A204.1 (cell line): ENCODE results near the gene FNDC11.

Experiments used
- FAIRE-seq: peaks from 2 replicates; lab custom pipeline; 2012; peaks lifted over from hg19 to GRCh38; lab: Jason Lieb, UNC

The FNDC11 gene

GRCh38 chr20:63525185-63525584, 28.8 kb upstream of the FNDC11 start:
- no peak for FAIRE-seq

DNA sequence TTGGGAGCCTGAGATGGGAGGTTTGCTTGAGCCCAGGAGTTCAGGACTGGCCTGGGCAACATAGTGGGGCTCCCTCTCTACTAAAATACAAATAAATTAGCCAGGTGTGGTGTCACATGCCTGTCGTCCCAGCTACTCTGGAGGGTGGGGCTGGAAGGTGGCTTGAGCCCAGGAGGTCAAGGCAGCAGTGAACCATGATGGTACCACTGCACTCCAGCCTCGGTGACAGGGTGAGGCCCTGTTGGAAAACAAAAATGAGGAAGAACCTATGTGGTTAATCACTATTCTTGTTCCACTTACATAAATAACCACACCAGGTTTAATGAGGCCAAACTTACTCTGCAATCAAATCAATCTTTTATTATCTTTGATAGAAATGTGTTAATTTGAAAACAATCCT, 28.0 kb upstream of the FNDC11 start:
- no peak for FAIRE-seq

DNA sequence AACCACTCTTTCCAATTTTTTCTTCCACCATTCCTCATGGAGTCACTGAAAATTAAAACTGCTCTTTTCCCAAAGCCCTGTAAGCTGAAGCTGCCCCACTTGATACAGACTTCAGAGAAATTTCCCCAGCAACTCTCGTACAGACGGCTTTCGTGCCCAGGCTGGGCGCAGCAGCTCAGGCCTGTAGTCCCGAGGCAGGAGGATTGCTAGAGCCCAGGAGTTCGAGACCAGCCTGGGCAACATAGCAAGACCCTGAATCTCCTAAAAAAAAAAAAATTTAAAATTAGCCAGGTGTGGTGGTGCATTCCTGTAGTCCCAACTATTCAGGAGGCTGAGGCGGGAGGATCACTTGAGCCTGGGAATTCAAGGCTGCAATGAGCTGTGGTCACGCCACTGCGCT, 26.8 kb upstream of the FNDC11 start:
- no peak for FAIRE-seq

GRCh38 chr20:63529180-63529860, 24.6 kb upstream of the FNDC11 start:
- FAIRE-seq: no peak

DNA sequence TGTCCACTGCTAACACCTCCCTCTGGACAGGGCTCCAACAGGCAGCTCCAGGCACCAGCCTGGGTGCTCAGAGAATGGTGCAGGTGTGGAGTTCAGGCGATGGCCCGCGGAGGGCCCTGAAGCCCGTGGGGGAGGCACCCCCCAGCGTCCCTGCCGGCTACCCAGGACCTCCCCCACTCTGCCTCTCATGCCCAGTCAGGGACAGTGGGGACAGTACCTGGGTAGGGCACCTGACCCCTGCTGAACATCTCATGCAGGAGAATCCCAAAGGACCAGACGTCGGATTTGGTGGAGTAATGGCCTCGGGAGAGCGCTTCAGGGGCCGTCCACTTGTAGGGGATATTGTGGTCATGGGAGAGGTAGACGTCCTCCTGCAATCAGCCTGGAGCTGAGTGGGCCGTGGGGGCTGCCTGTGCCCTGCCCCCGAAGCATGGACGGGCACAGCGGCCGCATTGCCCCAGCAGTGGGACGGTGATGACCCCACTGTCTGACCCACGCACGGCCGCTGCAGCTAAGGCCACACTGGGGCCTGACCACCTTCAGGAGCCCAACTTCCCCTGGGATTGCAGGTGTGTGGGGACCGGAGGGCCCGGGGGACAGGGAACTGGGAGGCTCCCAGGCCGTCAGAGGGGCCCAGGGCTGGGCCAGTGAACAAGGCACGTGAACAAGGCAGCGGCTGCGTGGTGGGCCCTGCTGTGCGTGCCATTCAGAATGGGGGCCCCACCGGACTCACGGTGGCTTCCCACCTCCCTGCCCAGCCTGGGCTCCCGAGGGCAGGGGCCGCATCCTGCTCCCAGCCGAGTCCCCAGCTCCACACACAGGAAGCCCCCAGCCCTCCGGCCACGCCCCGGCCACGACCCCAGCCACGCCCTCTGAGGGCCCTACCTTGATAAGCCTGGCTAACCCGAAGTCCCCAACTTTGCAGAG, 23.8 kb upstream of the FNDC11 start:
- FAIRE-seq: no peak

GRCh38 chr20:63530788-63531160, 23.2 kb upstream of the FNDC11 start:
- FAIRE-seq: no peak

- no peak for FAIRE-seq
Measured at GRCh38 chr20:63531686-63532448, 22.1 kb upstream of the FNDC11 start.

- FAIRE-seq: no peak
Measured at GRCh38 chr20:63532449-63532971, 21.4 kb upstream of the FNDC11 start.

DNA sequence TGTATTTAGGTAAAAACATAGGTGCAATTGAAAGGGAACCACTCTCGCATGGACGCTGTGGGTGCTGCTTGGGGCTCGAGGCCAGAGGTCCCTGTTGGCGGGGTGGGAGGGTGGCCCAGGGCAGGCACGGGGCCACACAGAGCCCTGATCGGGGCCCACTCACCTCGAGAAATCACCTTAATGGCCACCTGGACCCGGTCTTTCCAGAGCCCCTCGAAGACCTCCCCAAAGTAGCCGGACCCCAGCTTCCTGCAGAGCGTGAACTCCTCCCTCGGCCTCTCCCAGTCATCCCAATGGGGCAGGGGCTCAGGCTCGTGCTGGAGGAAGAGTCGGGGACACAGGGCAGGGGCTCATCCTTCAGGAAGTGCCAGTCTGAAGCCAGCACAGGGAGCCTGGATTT, 20.6 kb upstream of the FNDC11 start:
- FAIRE-seq: no peak

- FAIRE-seq: no peak
Measured at GRCh38 chr20:63533871-63534393, 20.0 kb upstream of the FNDC11 start.

DNA sequence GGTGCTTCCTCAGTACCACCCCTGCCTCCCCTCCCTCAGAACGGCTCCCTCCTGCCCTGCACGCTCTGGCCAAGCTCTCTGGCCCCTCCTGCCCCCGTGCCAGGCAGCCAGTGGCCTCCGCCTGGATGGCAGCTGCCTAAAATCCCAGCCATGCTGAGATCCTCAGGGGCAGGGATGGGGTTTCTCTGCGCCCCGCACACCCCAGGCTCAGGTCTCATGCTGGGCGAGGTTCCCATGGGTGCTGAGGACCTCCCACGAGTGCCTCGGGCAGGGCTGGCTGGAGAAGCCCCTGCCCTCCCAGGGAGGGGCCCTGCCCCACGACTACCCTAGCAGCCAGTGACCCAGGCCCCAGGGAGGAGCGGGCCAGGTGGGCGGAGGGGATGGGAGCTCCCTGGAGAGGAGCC, 19.5 kb upstream of the FNDC11 start:
- FAIRE-seq: no peak

GRCh38 chr20:63534831-63535651, 18.9 kb upstream of the FNDC11 start:
- no peak for FAIRE-seq

DNA sequence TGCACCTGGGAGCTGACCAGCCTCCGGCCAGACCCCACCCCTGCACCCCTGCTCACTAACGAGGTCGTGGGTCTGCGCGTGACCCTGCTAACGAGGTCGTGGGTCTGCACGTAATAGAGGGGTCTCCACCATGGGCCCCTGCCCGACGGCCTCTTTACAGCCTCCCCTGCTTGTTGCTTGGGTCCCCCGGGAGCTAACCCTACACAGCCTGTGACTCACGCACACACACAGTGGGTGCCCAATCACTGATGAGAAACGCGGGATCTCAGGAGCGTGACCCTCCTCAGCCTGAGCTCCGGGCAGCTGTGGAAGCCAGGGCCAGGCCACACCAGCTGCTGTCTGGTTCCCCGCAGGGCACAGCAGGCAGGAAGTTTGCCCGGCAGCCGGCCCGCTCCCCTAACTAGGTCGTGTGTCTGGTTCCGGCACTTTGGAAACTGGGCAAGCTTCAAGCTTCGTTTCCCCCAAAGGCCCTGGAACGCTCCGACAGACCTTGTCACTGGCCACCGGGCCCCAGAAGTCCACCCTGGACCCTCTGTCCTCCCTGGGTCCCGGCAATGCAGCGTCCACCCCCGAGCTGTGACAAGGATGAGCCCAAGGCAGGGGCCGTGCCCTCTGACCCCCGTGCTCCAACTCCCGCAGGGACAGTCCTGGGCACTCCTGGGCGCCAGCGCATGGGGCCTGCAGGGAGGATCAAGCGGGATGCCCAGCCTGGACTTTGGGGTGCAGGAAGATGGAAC, 17.6 kb upstream of the FNDC11 start:
- FAIRE-seq: no peak

- FAIRE-seq: no peak
Measured at GRCh38 chr20:63536997-63537524, 16.9 kb upstream of the FNDC11 start, which contains the start of gene PTK6. PTK6 (minus strand) TSS chr20:63537376; CDS start chr20:63537314, 62 bp downstream.

GRCh38 chr20:63537525-63538203, 16.3 kb upstream of the FNDC11 start:
- FAIRE-seq: no peak

DNA sequence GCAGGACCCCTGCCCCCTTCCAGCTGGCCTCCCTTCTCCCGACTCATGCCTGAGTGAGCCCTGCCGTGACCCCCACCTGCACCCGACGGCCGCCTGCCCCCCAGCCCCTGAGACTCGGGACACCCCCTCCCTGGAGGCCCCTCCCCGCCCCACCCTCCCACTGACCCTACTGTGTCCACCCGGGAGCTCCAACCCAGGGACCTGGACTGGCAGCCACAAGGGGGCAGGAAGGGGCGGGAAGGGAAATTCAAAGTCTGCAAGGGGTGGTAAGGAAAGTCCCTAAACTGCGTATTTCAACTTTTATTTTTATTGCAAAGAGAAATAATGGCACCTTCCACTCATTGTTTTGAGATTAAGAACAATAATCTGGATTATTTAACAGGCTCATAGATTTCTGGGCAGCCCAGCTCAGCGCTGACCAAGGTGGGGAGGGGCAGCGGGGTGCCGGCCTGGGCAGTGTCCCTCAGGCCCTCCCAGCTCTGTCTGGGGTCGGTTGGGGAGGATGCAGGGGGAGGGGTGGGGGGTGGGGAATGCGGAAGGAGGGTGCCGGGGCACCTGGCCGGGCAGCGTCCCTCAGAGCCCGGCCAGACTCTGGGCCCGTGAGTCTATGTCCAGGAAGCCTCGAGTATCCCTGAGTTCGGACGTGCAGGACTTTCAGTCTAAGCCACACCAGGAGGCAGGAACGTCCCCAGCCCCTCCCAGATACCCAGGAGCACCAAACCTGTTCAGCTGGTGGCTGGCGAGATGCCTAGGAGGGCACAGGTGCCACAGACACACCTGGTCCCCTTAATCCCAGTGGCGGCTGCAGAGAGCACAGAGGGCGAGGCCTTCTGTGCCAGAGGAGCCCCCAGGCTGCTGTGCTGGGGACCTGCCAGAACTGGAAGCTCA, 15.5 kb upstream of the FNDC11 start:
- no peak for FAIRE-seq

GRCh38 chr20:63539092-63539430, 14.9 kb upstream of the FNDC11 start:
- FAIRE-seq: no peak

DNA sequence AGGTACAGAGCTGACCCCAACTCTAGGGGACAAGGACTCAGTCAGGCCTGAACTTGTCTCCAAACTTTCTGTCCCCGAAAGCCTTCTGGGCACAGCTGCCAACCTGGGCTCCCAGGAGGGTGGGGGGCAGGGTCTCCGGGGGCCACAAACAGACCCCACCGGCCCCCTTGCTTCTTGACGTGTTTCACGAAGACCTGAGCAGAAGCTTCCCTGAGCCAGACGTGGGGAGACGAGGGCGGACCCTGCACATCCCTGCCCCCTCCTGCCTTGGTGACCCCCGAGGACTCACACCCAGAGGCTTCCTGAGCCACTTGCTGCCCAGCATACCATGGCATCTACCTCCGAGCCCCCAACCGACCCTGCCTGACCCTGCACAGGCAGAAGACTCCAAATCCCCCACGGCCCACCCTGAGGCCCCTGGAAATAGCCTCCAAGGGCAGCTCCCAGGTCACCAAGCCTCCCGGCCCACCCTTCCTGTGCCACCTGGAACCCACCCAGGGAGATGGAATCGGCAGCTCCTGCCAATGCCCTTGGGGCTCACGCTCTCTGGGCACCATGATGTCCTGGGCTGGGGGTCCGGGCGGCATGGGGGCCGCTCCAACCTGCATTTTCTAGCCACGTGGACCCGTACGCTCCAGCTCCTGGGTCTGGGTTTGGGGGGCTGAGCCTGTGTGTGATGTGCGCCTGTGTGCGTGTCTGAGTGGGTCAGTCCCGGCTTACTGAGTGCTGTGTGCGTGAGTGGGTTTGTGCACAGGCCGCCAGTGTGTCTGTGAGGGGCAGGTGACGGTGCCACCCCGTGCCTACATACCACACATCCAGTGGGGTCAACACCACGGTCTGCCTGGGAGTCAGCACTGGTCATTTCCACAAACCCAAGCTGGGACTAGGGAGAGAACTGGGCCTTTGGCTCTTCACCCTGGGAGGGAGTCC, 14.3 kb upstream of the FNDC11 start:
- no peak for FAIRE-seq
